Loucy (cell line): ENCODE measurements around the gene FAM161A.
"Not testable (repeated sequence)": the region's sequence is repeated elsewhere in the genome, so short reads cannot be mapped to it uniquely, and the experiment has no call there.

Experiments
- H2AFZ ChIP-seq: fragments of 200-600 bp; sonication (generic); 2 replicates; pipeline ENCODE4 v1.6.0; 2016; ENCODE audit warnings: antibody characterized with exemption, mild to moderate bottlenecking, low read length, moderate library complexity
- H3F3A ChIP-seq: fragments of 200-600 bp; 2 replicates; pipeline ENCODE4 v1.6.0; 2016; ENCODE audit warnings: antibody characterized with exemption, low read depth, mild to moderate bottlenecking
- H3K27me3 ChIP-seq: fragments of 200-600 bp; sonication (generic); 2 replicates; pipeline ENCODE4 v1.6.1; 2014; ENCODE audit warnings: low read length, mild to moderate bottlenecking; ENCODE audit not compliant: insufficient read depth, poor library complexity, severe bottlenecking
- H3K36me3 ChIP-seq: fragments of 200-600 bp; sonication (generic); 2 replicates; pipeline ENCODE4 v1.6.1; 2016; ENCODE audit warnings: low read length; ENCODE audit not compliant: insufficient read depth
- H3K4me1 ChIP-seq: fragments of 200-600 bp; sonication (generic); 2 replicates; pipeline ENCODE4 v1.5.1; 2014; ENCODE audit warnings: low read length, mild to moderate bottlenecking; ENCODE audit not compliant: insufficient read depth, poor library complexity, severe bottlenecking
- H3K4me2 ChIP-seq: fragments of 200-600 bp; sonication (generic); 2 replicates; pipeline ENCODE4 v1.6.0; 2014; ENCODE audit warnings: antibody characterized with exemption, low read length, low read depth, mild to moderate bottlenecking; ENCODE audit not compliant: poor library complexity, severe bottlenecking
- H3K4me3 ChIP-seq: fragments of 200-600 bp; sonication (generic); 2 replicates; pipeline ENCODE4 v1.5.1; 2014; ENCODE audit warnings: low read length, mild to moderate bottlenecking, mixed read lengths; ENCODE audit not compliant: poor library complexity, severe bottlenecking
- H3K79me2 ChIP-seq: fragments of 200-600 bp; sonication (generic); 2 replicates; pipeline ENCODE4 v1.6.1; 2014; ENCODE audit warnings: low read length; ENCODE audit not compliant: insufficient read depth
- H3K9ac ChIP-seq: fragments of 200-600 bp; sonication (generic); 2 replicates; pipeline ENCODE4 v1.6.0; 2014; ENCODE audit warnings: mild to moderate bottlenecking, low read depth, low read length, moderate library complexity; ENCODE audit not compliant: poor library complexity, severe bottlenecking
- H3K9me2 ChIP-seq: fragments of 200-600 bp; sonication (generic); replicated peaks from 2 replicates; pipeline ENCODE4 v1.6.1; 2016; ENCODE audit warnings: low read depth, low read length, mixed read lengths
- H3K9me3 ChIP-seq: fragments of 200-600 bp; sonication (generic); 2 replicates; pipeline ENCODE4 v1.6.1; 2014; ENCODE audit warnings: mild to moderate bottlenecking, antibody characterized with exemption, low read length, low read depth; ENCODE audit not compliant: insufficient read depth
- H4K20me1 ChIP-seq: fragments of 200-600 bp; sonication (generic); 2 replicates; pipeline ENCODE4 v1.6.0; 2014; ENCODE audit warnings: antibody characterized with exemption, low read length, mild to moderate bottlenecking; ENCODE audit not compliant: insufficient read depth, poor library complexity, severe bottlenecking
- CTCF ChIP-seq: fragments of 200-600 bp; sonication (generic); conservative IDR thresholded peaks from 2 replicates; pipeline ENCODE4 v1.5.1; 2014; ENCODE audit warnings: mild to moderate bottlenecking, antibody characterized with exemption, low read length
- EZH2phosphoT487 ChIP-seq: fragments of 200-600 bp; IDR thresholded peaks from 2 replicates; pipeline ENCODE4 v1.6.1; 2018; ENCODE audit warnings: antibody characterized with exemption, mild to moderate bottlenecking, moderate library complexity, borderline replicate concordance

The FAM161A gene

GRCh38 chr2:61882850-61883249, 29.0 kb upstream of the FAM161A start:
- TF ChIP-seq EZH2phosphoT487: no peak
- no peak for TF ChIP-seq CTCF
- H3K4me1 ChIP-seq: peaks cover 16% of the 10 kb centered on the region
- peaks cover 80% of the 10 kb centered on the region for H3K79me2 ChIP-seq
- H3K27me3 ChIP-seq: peaks cover 4% of the 10 kb centered on the region
- H3F3A ChIP-seq: no peaks in the 10 kb centered on the region
- H3K9me3 ChIP-seq: no peaks in the 10 kb centered on the region
- H3K9ac ChIP-seq: no peak overlapping the region
- no peak overlapping the region for H2AFZ ChIP-seq
- H3K36me3 ChIP-seq: peaks cover 68% of the 10 kb centered on the region
- no peak overlapping the region for H3K4me2 ChIP-seq
- H3K4me3 ChIP-seq: no peak overlapping the region
- H3K9me2 ChIP-seq: no peaks in the 10 kb centered on the region
- H4K20me1 ChIP-seq: peaks cover 72% of the 10 kb centered on the region

- not testable (repeated sequence) for H3K4me3 ChIP-seq, H3K9me3 ChIP-seq, H3K9me2 ChIP-seq, H2AFZ ChIP-seq, H3F3A ChIP-seq, H3K4me2 ChIP-seq, H3K9ac ChIP-seq, H3K4me1 ChIP-seq, H3K27me3 ChIP-seq
- H4K20me1 ChIP-seq: peaks cover 53% of the 10 kb centered on the region
- peaks cover 95% of the 10 kb centered on the region for H3K36me3 ChIP-seq
- peaks cover 45% of the 10 kb centered on the region for H3K79me2 ChIP-seq
Observed at GRCh38 chr2:61879351-61879750, 25.5 kb upstream of the FAM161A start.

GRCh38 chr2:61878761-61879160, 24.9 kb upstream of the FAM161A start:
- TF ChIP-seq CTCF: no peak
- no peak for TF ChIP-seq EZH2phosphoT487
- Histone ChIP-seq H3K27me3 (no peaks in the 10 kb centered on the region), H3K9me3 (no peaks in the 10 kb centered on the region), H3F3A (no peaks in the 10 kb centered on the region; the same call in 1 of the 2 replicates), H3K79me2 (peaks cover 39% of the 10 kb centered on the region), H4K20me1 (peaks cover 51% of the 10 kb centered on the region), H3K4me3 (no peak overlapping the region), H3K36me3 (peaks cover 96% of the 10 kb centered on the region), H3K9me2 (no peaks in the 10 kb centered on the region), H3K4me2 (peak overlapping the region; percentile 32), H3K9ac (no peak overlapping the region), H2AFZ (no peak overlapping the region), H3K4me1 (peaks cover 4% of the 10 kb centered on the region)

- Histone ChIP-seq H3K9ac (no peak overlapping the region), H3K9me3 (no peaks in the 10 kb centered on the region), H3K4me2 (peak overlapping the region; percentile 32), H3F3A (no peaks in the 10 kb centered on the region; the same call in 1 of the 2 replicates), H2AFZ (no peak overlapping the region), H3K27me3 (no peaks in the 10 kb centered on the region), H4K20me1 (peaks cover 43% of the 10 kb centered on the region), H3K9me2 (no peaks in the 10 kb centered on the region), H3K4me3 (no peak overlapping the region), H3K4me1 (peaks cover 4% of the 10 kb centered on the region), H3K79me2 (peaks cover 29% of the 10 kb centered on the region), H3K36me3 (peaks cover 95% of the 10 kb centered on the region)
- TF ChIP-seq EZH2phosphoT487: no peak
Observed at GRCh38 chr2:61877571-61878245, 23.8 kb upstream of the FAM161A start.
